ENCODE measurements around the gene DNAJC5. TPM values are rescaled to one million over a fixed set of nuclear protein-coding genes. Genes with fewer than 3 reads are reported as not detected.
A peak's percentile ranks its signal among the peaks of the same experiment; 100 is the strongest.

Gene DNAJC5
- total RNA-seq (10 to 100 TPM; 21.4 to 22.5 TPM), total RNA-seq (69.3 to 306 (median 132) reads per million in 172 experiments)
- polyA plus RNA-seq (2013, experiment 1 of 2) = 35.7 TPM
- polyA plus RNA-seq (2013, experiment 2 of 2) = 30.9 TPM

- CTCF ChIA-PET = interaction anchor here (0.6 to 1.3 kb wide), 3 partner anchors 30 to 113 kb away, joined by 3 read pairs; no protein-coding TSS in a partner anchor
- H3K4me1 ChIP-seq (ENCODE audit: insufficient read depth, low read length) = peaks cover 41% of the 10 kb centered on the region
- no peaks in the 10 kb centered on the region for H3K27me3 Mint-ChIP-seq
- H3K27ac ChIP-seq (ENCODE audit: low read depth in 1 of 2, low read length in 2 of 2) = peak within 1 kb of the TSS; percentile 59 to 75
- H3K9me3 Mint-ChIP-seq = no peaks in the 10 kb centered on the region
- H3K4me3 ChIP-seq (ENCODE audit: low read length) = peak within 1 kb of the TSS; percentile 61
- POLR2A ChIA-PET = interaction anchor here (1.1 to 4.9 kb wide), 3 partner anchors 17 to 185 kb away, joined by 3 to 23 read pairs (median 3); partner anchors contain the start of genes OPRL1, RGS19 and TPD52L2
- H3K4me1 Mint-ChIP-seq (ENCODE audit: low read depth) = peaks cover 47% of the 10 kb centered on the region
- DNase-seq (peak; percentile 94 to 99 (median 98)), ATAC-seq (ENCODE audit: poor library complexity) (peak; percentile 88)
- no peaks in the 10 kb centered on the region for H3K9me3 ChIP-seq (ENCODE audit: control insufficient read depth in 1 of 2, insufficient read depth in 1 of 2, low read length in 2 of 2)
- H3K27ac Mint-ChIP-seq = peak within 1 kb of the TSS; percentile 93
- TF ChIP-seq, protein P1, sequence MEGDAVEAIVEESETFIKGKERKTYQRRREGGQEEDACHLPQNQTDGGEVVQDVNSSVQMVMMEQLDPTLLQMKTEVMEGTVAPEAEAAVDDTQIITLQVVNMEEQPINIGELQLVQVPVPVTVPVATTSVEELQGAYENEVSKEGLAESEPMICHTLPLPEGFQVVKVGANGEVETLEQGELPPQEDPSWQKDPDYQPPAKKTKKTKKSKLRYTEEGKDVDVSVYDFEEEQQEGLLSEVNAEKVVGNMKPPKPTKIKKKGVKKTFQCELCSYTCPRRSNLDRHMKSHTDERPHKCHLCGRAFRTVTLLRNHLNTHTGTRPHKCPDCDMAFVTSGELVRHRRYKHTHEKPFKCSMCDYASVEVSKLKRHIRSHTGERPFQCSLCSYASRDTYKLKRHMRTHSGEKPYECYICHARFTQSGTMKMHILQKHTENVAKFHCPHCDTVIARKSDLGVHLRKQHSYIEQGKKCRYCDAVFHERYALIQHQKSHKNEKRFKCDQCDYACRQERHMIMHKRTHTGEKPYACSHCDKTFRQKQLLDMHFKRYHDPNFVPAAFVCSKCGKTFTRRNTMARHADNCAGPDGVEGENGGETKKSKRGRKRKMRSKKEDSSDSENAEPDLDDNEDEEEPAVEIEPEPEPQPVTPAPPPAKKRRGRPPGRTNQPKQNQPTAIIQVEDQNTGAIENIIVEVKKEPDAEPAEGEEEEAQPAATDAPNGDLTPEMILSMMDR (IDR thresholded peaks at IDR 0.05) = no peak
- H3K36me3 Mint-ChIP-seq (ENCODE audit: low read depth) = peaks cover 32% of the 10 kb centered on the region
- peak within 1 kb of the TSS; percentile 99 for H3K4me3 Mint-ChIP-seq
- peaks cover 6% of the 10 kb centered on the region for H3K36me3 ChIP-seq (ENCODE audit: insufficient read depth, low read length)
- intact Hi-C loops (cut with DNase I, micrococcal nuclease) = loop anchor here in 1 of 2 experiments (1.0 to 2.0 kb wide), 3 partner anchors 30 to 169 kb away; partner anchors contain the start of genes TCEA2, TPD52L2 and UCKL1
- H3K27me3 ChIP-seq (ENCODE audit: control insufficient read depth in 1 of 2, insufficient read depth in 2 of 2, low read length in 2 of 2) = no peaks in the 10 kb centered on the region
Measured at GRCh38 chr20:63894358-63895201, at the start of gene DNAJC5. Gene DNAJC5 (plus strand): TSS chr20:63895126. CDS start chr20:63928346, 33,220 bp downstream.

DNA sequence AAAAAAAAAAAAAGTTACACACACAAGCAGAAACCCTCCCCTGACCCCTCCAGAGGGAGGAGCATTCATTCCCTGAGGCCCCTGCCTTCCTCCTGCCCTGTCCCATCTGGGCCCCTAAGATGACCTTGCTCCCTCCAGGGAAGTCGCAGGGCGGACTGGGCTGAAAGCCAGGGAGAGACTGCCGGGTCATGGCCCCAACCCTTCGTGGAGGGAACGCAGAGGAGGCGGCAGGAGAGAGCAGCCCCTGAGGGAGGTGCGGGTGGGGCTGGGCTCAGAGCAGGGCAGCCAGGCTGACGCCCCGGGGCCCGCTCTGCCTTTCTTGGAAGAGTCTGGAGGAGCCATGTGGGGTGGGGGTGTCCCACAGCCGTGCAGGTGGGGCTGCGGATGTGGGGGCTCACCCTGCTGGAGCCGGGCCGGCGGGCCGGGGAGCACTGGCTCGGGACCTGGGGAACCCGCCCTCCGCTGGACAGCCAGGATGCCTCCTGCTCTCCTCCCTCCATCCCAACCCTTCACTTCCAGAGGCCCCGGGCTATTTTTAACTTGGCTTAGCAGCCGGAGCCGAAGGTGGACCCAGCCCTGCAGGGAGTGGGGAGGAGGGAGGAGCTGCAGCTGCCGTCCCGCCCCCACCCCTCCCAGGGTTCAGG, 48.7 kb upstream of the DNAJC5 start:
- intact Hi-C loops (cut with DNase I, micrococcal nuclease) = no loop called here
- H3K4me3 ChIP-seq (ENCODE audit: low read length) = no peak overlapping the region
- peaks cover 37% of the 10 kb centered on the region for H3K4me1 ChIP-seq (ENCODE audit: insufficient read depth, low read length)
- Mint-ChIP-seq H3K27me3 (peaks cover 49% of the 10 kb centered on the region), H3K9me3 (no peaks in the 10 kb centered on the region), H3K4me1 (ENCODE audit: low read depth) (peaks cover 5% of the 10 kb centered on the region), H3K36me3 (ENCODE audit: low read depth) (no peaks in the 10 kb centered on the region), H3K27ac (no peak overlapping the region), H3K4me3 (no peak overlapping the region)
- H3K27me3 ChIP-seq (ENCODE audit: control insufficient read depth in 1 of 2, insufficient read depth in 2 of 2, low read length in 2 of 2) = peaks cover 54 to 61% of the 10 kb centered on the region in 2 experiments
- ATAC-seq (ENCODE audit: poor library complexity) (peak; percentile 32), DNase-seq (peak in 1 of 14 experiments; percentile 14)
- no peaks in the 10 kb centered on the region for H3K36me3 ChIP-seq (ENCODE audit: insufficient read depth, low read length)
- ChIA-PET CTCF (no interaction called here), POLR2A (no interaction called here)
- H3K27ac ChIP-seq (ENCODE audit: low read depth in 1 of 2, low read length in 2 of 2) = no peak overlapping the region
- TF ChIP-seq, protein P1 (IDR thresholded peaks at IDR 0.05) = no peak
- H3K9me3 ChIP-seq (ENCODE audit: control insufficient read depth in 1 of 2, insufficient read depth in 1 of 2, low read length in 2 of 2) = peaks cover 0 to 37% of the 10 kb centered on the region in 2 experiments

GRCh38 chr20:63846888-63847236, 48.1 kb upstream of the DNAJC5 start:
- no peaks in the 10 kb centered on the region for H3K36me3 ChIP-seq (ENCODE audit: insufficient read depth, low read length)
- peaks cover 37% of the 10 kb centered on the region for H3K4me1 ChIP-seq (ENCODE audit: insufficient read depth, low read length)
- H3K4me3 ChIP-seq (ENCODE audit: low read length) = no peak overlapping the region
- peaks cover 0 to 37% of the 10 kb centered on the region in 2 experiments for H3K9me3 ChIP-seq (ENCODE audit: control insufficient read depth in 1 of 2, insufficient read depth in 1 of 2, low read length in 2 of 2)
- ATAC-seq (ENCODE audit: poor library complexity) (no peak), DNase-seq (no peak)
- no peaks in the 10 kb centered on the region for H3K9me3 Mint-ChIP-seq
- no peak overlapping the region for H3K27ac Mint-ChIP-seq
- no peaks in the 10 kb centered on the region for H3K36me3 Mint-ChIP-seq (ENCODE audit: low read depth)
- peaks cover 5% of the 10 kb centered on the region for H3K4me1 Mint-ChIP-seq (ENCODE audit: low read depth)
- ChIA-PET CTCF (no interaction called here), POLR2A (no interaction called here)
- TF ChIP-seq, protein P1 (IDR thresholded peaks at IDR 0.05) = no peak
- peaks cover 50% of the 10 kb centered on the region for H3K27me3 Mint-ChIP-seq
- no peak overlapping the region for H3K4me3 Mint-ChIP-seq
- H3K27me3 ChIP-seq (ENCODE audit: control insufficient read depth in 1 of 2, insufficient read depth in 2 of 2, low read length in 2 of 2) = peaks cover 54 to 61% of the 10 kb centered on the region in 2 experiments
- H3K27ac ChIP-seq (ENCODE audit: low read depth in 1 of 2, low read length in 2 of 2) = no peak overlapping the region
- intact Hi-C loops (cut with DNase I, micrococcal nuclease) = no loop called here
